GM19395 (cell line): ENCODE results near the gene TSHZ3.

Experiments
- ATAC-seq: cut with Tn5 transposase; IDR thresholded peaks from one replicate; pipeline ENCODE4 v1.9.1; 2021; ENCODE audit warnings: mild to moderate bottlenecking, moderate library complexity; ENCODE audit not compliant: unreplicated experiment

The TSHZ3 gene

GRCh38 chr19:31252441-31252840 is 96.8 kb downstream of the TSHZ3 start:
- ATAC-seq, result no peak

- ATAC-seq, result no peak
These were observed 100.0 kb downstream of the TSHZ3 start for GRCh38 chr19:31249217-31249616.

GRCh38 chr19:31235806-31236205 is 113.4 kb downstream of the TSHZ3 start:
- ATAC-seq, result no peak

DNA sequence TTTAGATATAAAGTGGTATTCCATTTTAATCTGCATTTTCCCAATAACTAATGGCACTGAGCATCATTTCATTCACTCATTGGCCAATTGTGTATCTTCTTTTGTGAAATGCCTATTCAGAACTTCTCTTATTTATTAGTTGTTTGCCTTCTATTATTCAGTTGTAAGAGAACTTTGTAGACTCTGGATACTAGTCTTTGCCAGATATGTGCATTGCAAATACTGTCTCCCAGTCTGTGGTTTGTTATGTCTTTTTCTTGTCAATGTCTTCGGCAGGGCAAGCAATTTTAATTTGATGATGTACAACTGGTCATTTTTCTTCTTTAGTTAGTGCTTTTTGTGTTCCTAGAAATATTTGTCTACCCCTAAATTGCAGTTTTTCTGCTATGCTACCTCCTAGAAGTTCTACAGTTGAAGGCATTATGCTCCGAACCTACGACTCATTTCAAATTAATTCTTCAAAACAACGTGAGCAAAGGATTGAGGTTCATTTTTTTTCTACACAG is 115.9 kb downstream of the TSHZ3 start:
- ATAC-seq, result no peak

DNA sequence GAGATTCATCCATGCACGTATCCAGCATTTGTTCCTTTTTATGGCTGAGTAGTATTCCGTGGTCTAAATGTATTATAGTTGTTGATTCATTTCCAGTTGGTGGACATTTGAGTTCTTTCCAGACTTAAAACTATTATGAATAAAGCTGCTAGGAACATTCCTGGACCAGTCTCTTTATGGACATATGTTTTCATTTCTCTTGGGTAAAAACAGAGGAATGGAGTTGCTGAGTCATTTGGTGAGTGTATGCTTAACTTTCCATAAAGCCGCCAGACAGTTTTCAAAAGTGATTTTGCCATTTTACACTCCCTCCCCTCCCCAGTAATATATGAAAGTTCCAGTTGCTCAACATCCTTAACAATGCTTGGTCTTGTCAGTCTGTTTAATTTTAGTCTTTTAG is 116.4 kb downstream of the TSHZ3 start:
- no peak for ATAC-seq

GRCh38 chr19:31232180-31232579 is 117.1 kb downstream of the TSHZ3 start:
- ATAC-seq, result no peak

DNA sequence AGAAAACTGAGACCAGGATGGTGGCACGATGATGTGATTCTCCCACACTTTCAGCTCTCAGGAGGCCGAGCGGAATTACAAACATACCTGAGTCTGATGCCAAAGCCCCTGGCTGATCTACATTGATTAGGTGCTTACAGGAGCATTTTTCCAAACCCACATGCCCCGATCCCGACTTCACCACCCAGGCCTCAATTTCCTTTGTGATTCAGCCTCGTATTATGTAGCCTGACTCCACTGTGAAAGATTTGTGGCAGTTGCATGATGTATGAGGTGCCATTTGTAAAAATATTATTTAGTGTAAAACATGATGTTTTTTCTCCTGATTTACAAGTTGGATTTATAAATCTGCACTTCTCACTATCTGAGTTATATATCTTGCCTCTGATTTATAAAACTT is 118.0 kb downstream of the TSHZ3 start:
- no peak for ATAC-seq

GRCh38 chr19:31226151-31226935 is 122.9 kb downstream of the TSHZ3 start:
- ATAC-seq, result no peak
